Lower leg skin (tissue), 4 donors: ENCODE data around the gene SGCA. TPM values are rescaled to one million over a fixed set of nuclear protein-coding genes. Genes with fewer than 3 reads are reported as not detected.

Experiments used
- DNase-seq, 2 donors: peaks; one replicate each; pipeline ENCODE4 v3.0.0-alpha.2; 2019; ENCODE audit warnings: low spot score in 2 of 2
- H3K4me3 ChIP-seq: fragments of 200-600 bp; sonication (generic); 2 replicates; pipeline ENCODE4 v1.5.1; 2017; ENCODE audit warnings: mild to moderate bottlenecking, low read depth; ENCODE audit not compliant: poor library complexity, severe bottlenecking
- CTCF ChIP-seq, 3 donors: fragments of 450-650 bp; IDR thresholded peaks; one replicate each; pipeline ENCODE4 v1.5.1; 2016; ENCODE audit warnings: antibody characterized with exemption in 3 of 3, mild to moderate bottlenecking in 3 of 3, moderate library complexity in 2 of 3
- POLR2A ChIP-seq, 2 donors: fragments of 450-650 bp; IDR thresholded peaks; one replicate each; pipeline ENCODE4 v1.6.1; 2016 to 2017; ENCODE audit warnings: antibody characterized with exemption in 2 of 2, mild to moderate bottlenecking in 1 of 2, moderate library complexity in 1 of 2
- WGBS, 2 donors: methylation state at CpG; one replicate each; pipeline ENCODE4 v1.1.5; 2018; 5-methylcytosine and 5-hydroxymethylcytosine counted together
- intact Hi-C: fragments of 100-400 bp; cut with DNase I; formaldehyde crosslinking; loops from one replicate; pipeline ENCODE4 v1.15.0; 2023; ENCODE audit warnings: low total_unique reads
- total RNA-seq, 4 donors: library from RNA; depleted of rRNA; stranded (reverse); fragments of >200 nt; gene quantifications; one replicate each; pipeline ENCODE4 v1.1.0, GENCODE V29; 2016

SGCA gene
- total RNA-seq, 4 donors from 2014 or later: 1.0 to 9.9 (median 5.6) TPM

DNA sequence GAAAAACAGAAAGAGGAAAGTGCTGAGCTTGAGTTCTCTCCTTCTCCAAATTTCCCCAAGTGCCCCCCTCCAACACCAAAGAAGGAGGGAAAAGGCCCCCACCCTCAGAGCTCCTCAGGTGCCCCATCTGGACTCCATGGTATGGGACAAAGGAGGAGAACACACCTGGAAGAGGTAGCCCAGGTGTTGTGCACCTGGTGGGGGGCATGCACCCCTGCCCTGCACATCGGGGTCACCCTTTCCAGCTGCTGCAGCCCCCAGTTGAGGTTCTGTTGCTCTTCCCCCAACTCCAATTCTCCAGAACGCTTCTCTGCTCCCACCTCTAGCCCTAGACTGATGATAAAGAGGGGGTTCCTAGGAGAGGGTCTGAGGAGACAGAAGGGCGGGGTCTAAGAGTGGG is 38.6 kb downstream of the SGCA start:
- no peak for DNase-seq
- no peak for TF ChIP-seq CTCF (IDR thresholded peaks at IDR 0.05)
- no peak for TF ChIP-seq POLR2A (IDR thresholded peaks at IDR 0.05)
- WGBS, 2 donors: 66 to 72% methylated on average over 3 of the region's 3 CpGs

DNA sequence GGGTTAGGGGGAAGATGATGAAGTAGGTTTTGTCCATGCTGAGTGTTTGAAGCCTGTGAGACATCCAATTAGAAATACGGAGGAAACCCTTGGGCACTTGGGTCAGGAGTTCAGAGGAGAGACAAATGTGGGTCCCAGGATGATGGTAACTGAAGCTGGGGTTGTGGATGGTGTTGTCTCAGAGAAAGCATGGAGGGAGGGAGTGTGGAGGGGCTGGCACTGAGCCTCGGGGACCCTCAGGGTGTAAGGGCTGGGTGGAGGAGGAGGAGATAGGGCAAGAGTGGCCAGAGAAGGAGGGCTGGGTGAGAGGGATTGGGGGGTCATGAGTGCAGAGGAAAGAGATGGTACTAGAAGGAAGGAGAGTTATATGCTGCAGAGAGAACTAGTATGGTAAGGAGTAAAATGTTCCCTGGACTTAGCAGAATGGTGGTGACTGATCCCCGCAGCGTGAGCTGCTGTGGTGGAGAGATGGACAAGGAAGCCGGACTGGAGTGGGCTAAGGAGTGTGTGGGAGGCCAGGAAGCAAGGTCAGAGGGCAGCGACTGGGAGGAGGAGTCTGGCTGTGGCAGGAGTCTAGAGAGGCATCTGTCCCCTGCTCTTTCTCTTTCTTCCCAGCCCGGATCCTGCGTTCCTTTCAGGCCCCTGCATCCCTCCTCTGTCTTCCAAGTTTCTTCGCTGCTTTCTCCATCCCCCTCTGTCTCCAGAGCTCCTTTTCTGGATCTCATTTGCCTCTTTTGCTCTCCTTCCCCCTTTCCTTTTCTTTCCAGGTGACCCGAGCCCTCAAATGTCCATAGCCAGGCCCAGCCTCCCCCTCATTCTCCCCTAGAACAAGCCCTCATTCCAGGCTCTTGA is 39.5 kb downstream of the SGCA start:
- H3K4me3 ChIP-seq: no peak overlapping the region
- intact Hi-C loops: no loop called here
- TF ChIP-seq CTCF (IDR thresholded peaks at IDR 0.05): no peak
- TF ChIP-seq POLR2A (IDR thresholded peaks at IDR 0.05): no peak
- 50 to 59% methylated on average over 10 of the region's 10 CpGs for WGBS, 2 donors
- DNase-seq: no peak

More for the DNA sequence above, 38.6 kb downstream of the SGCA start:
- intact Hi-C loops: no loop called here
- H3K4me3 ChIP-seq: no peak overlapping the region

- DNase-seq: no peak
- 79 to 86% methylated on average over 7 of the region's 7 CpGs for WGBS, 2 donors
- no peak for TF ChIP-seq POLR2A (IDR thresholded peaks at IDR 0.05)
- TF ChIP-seq CTCF (IDR thresholded peaks at IDR 0.05): no peak
- no peak overlapping the region for H3K4me3 ChIP-seq
- intact Hi-C loops: no loop called here
Observed at GRCh38 chr17:50205963-50206505, 40.2 kb downstream of the SGCA start.

GRCh38 chr17:50206604-50207293 is 40.9 kb downstream of the SGCA start:
- intact Hi-C loops: no loop called here
- 18 to 20% methylated on average over 18 of the region's 18 CpGs for WGBS, 2 donors
- no peak overlapping the region for H3K4me3 ChIP-seq
- TF ChIP-seq POLR2A (IDR thresholded peaks at IDR 0.05): no peak
- TF ChIP-seq CTCF (IDR thresholded peaks at IDR 0.05): no peak
- DNase-seq: no peak

DNA sequence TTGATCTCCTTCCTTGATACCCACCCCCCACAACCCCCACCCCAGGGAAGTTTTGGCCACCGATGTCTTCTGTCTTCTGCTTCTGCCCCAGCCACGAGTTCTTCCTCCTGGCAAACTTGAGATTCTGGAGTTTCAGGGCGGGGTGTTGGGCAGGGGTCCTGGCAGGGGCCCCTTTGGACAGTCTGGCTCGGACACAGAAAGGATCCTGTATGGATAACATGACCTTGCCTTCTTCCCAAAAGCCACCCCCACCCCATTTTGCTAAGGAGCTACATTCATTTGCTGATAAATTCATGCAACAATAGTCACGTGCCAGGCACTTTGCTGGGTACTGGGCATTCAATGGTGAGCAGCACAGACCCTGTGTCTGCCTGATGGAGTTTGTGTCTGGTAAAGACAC is 41.5 kb downstream of the SGCA start:
- no peak for DNase-seq
- WGBS, 2 donors: 45 to 56% methylated on average over 5 of the region's 5 CpGs
- intact Hi-C loops: no loop called here
- TF ChIP-seq CTCF (IDR thresholded peaks at IDR 0.05) (no peak), POLR2A (IDR thresholded peaks at IDR 0.05) (no peak)
- H3K4me3 ChIP-seq: no peak overlapping the region
